ENCODE data around the gene RINL.

The RINL gene

GRCh38 chr19:38844093-38844686 is 33.9 kb downstream of the RINL start:
- TF ChIP-seq POLR2AphosphoS5 (IDR thresholded peaks at IDR 0.05; ENCODE audit: low read depth, low read length) (peak; percentile 62; the same call in 1 of the 2 replicates), POLR2A (IDR thresholded peaks at IDR 0.05; ENCODE audit: low read depth, low read length) (peak; percentile 65; the same call in 1 of the 2 replicates), SPI1 (IDR thresholded peaks at IDR 0.05; ENCODE audit: low read depth, low read length) (no peak)
- DNase-seq (ENCODE audit: insufficient read length, low spot score) (no peak), FAIRE-seq (no peak)

- no peak for DNase-seq (ENCODE audit: insufficient read length, low spot score)
- no peak for FAIRE-seq
- no peak for TF ChIP-seq TAF1 (IDR thresholded peaks at IDR 0.05; ENCODE audit: low read depth, low read length)
Measured at GRCh38 chr19:38843175-38843758, 34.8 kb downstream of the RINL start.

GRCh38 chr19:38842439-38843174 is 35.5 kb downstream of the RINL start:
- no peak; the same call in 1 of the 2 replicates for TF ChIP-seq POLR2AphosphoS5 (IDR thresholded peaks at IDR 0.05; ENCODE audit: low read depth, low read length)
- TF ChIP-seq POLR2A (IDR thresholded peaks at IDR 0.05; ENCODE audit: low read depth, low read length): 0 out of 2 replicates have a peak, but pooled peaks have one; percentile 12
- no peak for TF ChIP-seq SPI1 (IDR thresholded peaks at IDR 0.05; ENCODE audit: low read depth, low read length)
- TF ChIP-seq POU2F2 (IDR thresholded peaks at IDR 0.05; ENCODE audit: low read depth, low read length): no peak; the same call in 1 of the 2 replicates
- no peak for TF ChIP-seq PAX5 (IDR thresholded peaks at IDR 0.05; ENCODE audit: insufficient read depth, low read length, severe bottlenecking)
- FAIRE-seq (no peak), DNase-seq (ENCODE audit: insufficient read length, low spot score) (no peak)

DNA sequence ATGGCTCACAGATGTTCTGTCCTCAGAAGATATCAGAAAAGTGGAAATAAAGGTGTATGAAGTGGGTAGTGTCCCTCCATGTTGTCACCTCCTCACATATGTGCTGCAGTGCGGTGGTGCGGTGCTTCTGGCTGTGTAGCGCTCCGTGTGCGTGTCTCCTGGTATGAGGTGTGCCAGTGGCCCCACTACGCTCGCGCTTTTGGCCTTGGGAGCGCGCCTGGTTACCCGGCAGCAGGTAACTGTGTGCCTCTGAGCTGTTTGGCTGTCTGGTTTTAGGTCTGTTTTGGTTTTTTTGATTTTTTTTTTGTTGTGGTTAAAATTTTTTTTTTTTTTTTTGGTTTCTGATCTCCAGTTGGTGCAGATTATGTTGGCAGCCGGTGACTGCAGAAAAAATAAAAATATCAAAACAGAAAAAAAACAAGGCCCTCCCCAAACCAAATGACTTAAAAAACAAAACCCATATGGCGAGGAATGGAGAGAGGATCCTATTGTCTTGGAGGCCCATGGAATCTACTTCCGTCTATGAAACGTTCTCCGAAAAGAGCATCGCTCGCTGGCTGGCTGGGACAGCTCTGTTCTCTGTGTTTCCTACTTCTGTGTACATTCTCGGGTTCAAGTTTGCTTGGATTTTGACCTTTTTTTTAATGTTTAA is 36.2 kb downstream of the RINL start:
- TF ChIP-seq POLR2AphosphoS5 (IDR thresholded peaks at IDR 0.05; ENCODE audit: low read depth, low read length) (peak; percentile 64), PAX5 (IDR thresholded peaks at IDR 0.05; ENCODE audit: insufficient read depth, low read length, severe bottlenecking) (no peak)
- no peak for DNase-seq (ENCODE audit: insufficient read length, low spot score)
- no peak for FAIRE-seq

DNA sequence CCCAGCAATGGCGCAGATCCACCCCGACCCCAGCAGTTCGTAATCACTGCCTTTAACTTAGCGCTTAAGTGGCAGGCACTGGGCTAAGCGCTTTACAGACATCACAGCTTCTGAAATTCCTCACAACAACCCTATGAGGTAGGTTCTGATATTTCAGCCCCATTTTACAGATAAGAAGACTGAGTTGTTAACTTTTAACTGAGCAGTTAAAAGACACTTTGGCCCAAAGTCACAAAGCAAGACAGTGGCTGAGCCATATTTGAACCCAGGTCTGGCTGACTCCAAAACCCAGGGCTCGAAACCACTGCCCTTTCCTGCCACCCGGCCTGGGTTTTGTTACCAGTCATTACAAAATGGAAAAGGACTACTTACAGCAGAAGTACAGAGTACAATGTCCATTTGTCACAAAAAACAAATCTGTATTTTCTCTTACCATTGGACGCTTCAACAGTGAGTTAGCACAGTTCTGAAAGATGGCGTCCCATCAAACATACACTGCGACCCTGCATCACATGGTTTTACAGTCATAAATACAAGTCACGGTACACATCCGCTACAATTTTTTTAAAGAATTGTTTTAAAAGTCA is 36.8 kb downstream of the RINL start:
- FAIRE-seq (no peak), DNase-seq (ENCODE audit: insufficient read length, low spot score) (no peak)
- no peak for TF ChIP-seq TAF1 (IDR thresholded peaks at IDR 0.05; ENCODE audit: low read depth, low read length)
- TF ChIP-seq POLR2AphosphoS5 (IDR thresholded peaks at IDR 0.05; ENCODE audit: low read depth, low read length): peak; percentile 62
- TF ChIP-seq PAX5 (IDR thresholded peaks at IDR 0.05; ENCODE audit: insufficient read depth, low read length, severe bottlenecking): no peak
- no peak for TF ChIP-seq POU2F2 (IDR thresholded peaks at IDR 0.05; ENCODE audit: low read depth, low read length)
- peak; percentile 8 for TF ChIP-seq POLR2A (IDR thresholded peaks at IDR 0.05; ENCODE audit: low read depth, low read length)
- TF ChIP-seq SPI1 (IDR thresholded peaks at IDR 0.05; ENCODE audit: low read depth, low read length): no peak

- no peak for DNase-seq (ENCODE audit: insufficient read length, low spot score)
- TF ChIP-seq POLR2A (IDR thresholded peaks at IDR 0.05; ENCODE audit: low read depth, low read length) (peak; percentile 14), TAF1 (IDR thresholded peaks at IDR 0.05; ENCODE audit: low read depth, low read length) (no peak), PAX5 (IDR thresholded peaks at IDR 0.05; ENCODE audit: insufficient read depth, low read length, severe bottlenecking) (no peak), POU2F2 (IDR thresholded peaks at IDR 0.05; ENCODE audit: low read depth, low read length) (no peak), POLR2AphosphoS5 (IDR thresholded peaks at IDR 0.05; ENCODE audit: low read depth, low read length) (peak; percentile 38; the same call in 1 of the 2 replicates)
- FAIRE-seq: no peak
Measured at GRCh38 chr19:38840583-38840968, 37.5 kb downstream of the RINL start.

DNA sequence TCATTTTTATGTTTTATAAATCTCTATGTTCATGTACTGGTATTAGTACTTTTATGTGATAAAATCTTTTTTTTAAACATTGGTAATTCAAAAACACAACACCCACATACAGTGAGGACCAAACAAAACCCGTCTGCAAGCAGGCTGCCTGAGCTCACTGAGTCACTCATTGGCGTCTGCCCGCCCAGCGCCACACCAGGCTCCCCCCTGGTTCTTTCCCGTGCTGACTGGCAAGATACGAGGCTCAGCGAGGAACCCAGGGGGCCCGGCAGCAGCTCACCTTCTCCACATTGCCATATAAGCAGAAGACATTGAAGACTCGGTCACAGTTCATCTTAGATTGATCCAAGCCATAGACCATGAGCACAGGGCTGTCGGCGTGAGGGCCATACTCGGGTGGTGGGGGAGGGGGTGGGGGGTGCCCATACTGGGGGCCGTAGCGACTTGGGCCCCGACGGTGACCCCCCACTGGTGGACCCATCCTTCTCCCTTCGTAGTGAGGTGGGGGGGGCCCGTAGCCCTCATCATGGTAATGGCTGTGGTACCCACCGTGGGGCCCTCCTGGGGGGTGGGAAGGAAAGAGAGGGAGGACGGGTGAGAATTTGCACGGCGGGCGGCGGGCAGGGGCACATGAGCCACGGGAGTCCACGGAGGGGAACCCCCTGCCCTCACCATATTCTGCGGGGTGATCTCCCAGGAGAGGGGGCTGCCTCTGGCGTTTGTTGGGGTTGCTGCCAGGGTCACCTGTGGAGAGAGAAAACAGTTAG is 38.1 kb downstream of the RINL start:
- FAIRE-seq (no peak), DNase-seq (ENCODE audit: insufficient read length, low spot score) (no peak)
- TF ChIP-seq POLR2AphosphoS5 (IDR thresholded peaks at IDR 0.05; ENCODE audit: low read depth, low read length) (no peak), TAF1 (IDR thresholded peaks at IDR 0.05; ENCODE audit: low read depth, low read length) (no peak), POLR2A (IDR thresholded peaks at IDR 0.05; ENCODE audit: low read depth, low read length) (no peak; the same call in 1 of the 2 replicates), PAX5 (IDR thresholded peaks at IDR 0.05; ENCODE audit: insufficient read depth, low read length, severe bottlenecking) (no peak), POU2F2 (IDR thresholded peaks at IDR 0.05; ENCODE audit: low read depth, low read length) (no peak), SPI1 (IDR thresholded peaks at IDR 0.05; ENCODE audit: low read depth, low read length) (no peak)

DNA sequence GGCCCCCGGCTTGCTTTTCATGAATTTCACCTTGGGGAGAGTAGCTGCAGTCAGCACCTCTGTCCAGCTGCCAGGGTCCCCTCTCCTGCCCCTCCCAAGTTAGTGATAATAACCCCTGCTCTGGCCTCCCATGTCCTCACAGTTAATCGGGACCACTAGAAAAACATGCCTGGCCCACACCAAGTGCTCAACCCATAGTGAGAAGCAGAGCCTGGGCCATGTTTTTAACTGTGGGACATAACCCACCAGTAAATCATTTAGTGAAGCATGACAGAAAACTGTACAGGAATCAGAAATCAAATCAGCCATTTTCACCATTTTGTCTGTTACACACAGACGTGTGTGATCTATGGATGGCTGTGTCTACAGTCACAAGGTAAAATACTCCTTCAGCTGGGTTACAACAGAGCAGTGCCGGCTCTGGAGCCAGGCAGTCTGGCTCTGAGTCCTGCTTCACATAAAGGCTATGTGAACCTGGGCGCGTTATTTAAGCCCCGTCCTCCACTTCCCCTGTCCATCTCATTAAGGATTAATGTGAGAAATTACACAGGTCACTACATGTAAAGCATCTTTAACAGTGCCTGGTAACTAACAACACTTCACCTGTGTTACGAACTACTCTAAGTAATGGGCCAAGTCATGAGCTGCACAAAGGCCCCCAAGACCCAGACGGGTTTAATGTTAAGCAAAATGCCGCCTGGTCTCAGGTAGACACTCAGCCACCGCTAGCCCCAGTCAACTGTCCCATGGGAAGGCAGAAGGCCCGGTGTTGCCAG is 38.9 kb downstream of the RINL start:
- no peak for TF ChIP-seq POU2F2 (IDR thresholded peaks at IDR 0.05; ENCODE audit: low read depth, low read length)
- peak; percentile 8; the same call in 1 of the 2 replicates for TF ChIP-seq POLR2A (IDR thresholded peaks at IDR 0.05; ENCODE audit: low read depth, low read length)
- TF ChIP-seq POLR2AphosphoS5 (IDR thresholded peaks at IDR 0.05; ENCODE audit: low read depth, low read length): peak; percentile 19; the same call in 1 of the 2 replicates
- DNase-seq (ENCODE audit: insufficient read length, low spot score): no peak

More for the DNA sequence above, 38.9 kb downstream of the RINL start:
- peak; percentile 20 for FAIRE-seq
